DMS53 (cell line): Measurements from ENCODE around the gene PRKAR1B.
"Not testable (repeated sequence)": the region's sequence is repeated elsewhere in the genome, so short reads cannot be mapped to it uniquely, and the experiment has no call there.

Experiments
- DNase-seq: peaks from one replicate; lab custom pipeline; 2025; lab: John Stamatoyannopoulos, UW

Gene PRKAR1B

DNA sequence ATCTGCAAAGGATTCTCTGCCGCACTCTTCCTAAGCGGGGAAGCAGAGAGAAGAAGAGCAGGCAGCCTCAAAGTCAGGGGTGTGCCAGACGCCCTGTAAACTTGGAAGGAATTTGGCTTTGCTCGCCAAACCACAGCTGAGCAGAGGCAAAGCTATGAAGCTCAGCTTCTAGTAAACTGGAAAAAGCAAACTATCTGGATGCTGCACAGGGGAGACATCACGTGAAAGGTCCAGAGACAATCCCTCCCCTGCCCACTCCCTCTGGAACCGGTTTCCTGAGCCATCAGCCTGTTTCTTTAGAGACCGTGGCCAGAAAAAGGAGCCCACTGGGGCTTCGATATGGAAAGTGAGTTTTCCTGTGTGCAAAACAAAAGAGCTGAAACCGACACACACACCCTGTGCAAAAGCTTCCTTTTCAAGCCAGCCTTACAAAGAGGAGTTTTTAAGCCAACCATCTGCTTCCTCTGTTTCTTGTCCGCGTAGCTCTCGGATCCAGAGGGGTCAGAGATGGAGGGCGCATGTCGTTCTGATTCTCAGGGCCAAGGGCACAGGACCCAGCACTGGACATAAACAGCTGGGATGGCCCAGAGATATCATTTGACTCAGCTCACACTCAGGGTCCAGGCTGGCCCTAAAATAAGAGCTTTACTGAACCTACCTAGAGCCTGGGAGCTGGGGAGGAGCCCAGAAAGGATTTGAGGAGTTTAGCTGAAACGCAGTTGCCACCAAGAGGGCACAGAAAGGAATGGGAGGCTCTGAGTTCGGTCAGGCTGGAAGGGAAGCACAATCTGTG, 58.7 kb downstream of the PRKAR1B start:
- DNase-seq, result no peak

DNA sequence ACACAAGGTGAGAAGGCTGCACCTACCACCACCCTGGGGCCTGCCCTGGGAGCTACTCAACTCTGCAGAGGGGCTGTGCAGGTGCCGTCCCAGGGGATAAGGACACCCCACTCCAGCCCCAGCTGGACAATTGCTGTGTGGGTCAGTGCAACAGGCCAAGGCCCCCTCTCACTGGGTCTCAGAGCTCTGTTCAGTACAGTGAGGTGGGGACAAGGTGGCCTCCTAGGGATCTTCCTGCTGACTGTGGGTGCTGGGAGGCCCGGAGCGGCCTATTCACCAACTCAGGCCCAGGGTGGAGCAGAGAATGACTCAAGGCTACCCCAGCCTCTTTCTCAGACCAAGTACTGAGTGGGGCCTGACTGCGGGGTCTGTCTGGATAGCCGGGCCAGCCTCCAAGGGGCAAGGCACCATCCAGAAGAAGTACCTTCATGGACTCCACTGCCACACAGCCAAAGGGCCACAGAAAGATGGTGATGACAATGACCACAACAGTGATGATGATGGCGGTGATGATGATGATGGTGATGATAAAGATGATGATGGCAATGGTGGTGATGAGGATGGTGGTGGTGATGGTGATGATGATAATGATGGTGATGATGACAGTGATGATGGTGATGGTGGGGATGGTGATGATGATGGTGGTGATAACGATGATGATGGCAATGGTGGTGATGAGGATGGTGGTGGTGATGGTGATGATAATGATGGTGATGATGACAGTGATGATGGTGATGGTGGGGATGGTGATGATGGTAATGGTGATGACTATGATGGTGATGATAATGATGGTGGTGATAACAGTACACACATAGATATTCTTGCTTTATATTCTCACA, 60.4 kb downstream of the PRKAR1B start:
- DNase-seq, result no peak

DNA sequence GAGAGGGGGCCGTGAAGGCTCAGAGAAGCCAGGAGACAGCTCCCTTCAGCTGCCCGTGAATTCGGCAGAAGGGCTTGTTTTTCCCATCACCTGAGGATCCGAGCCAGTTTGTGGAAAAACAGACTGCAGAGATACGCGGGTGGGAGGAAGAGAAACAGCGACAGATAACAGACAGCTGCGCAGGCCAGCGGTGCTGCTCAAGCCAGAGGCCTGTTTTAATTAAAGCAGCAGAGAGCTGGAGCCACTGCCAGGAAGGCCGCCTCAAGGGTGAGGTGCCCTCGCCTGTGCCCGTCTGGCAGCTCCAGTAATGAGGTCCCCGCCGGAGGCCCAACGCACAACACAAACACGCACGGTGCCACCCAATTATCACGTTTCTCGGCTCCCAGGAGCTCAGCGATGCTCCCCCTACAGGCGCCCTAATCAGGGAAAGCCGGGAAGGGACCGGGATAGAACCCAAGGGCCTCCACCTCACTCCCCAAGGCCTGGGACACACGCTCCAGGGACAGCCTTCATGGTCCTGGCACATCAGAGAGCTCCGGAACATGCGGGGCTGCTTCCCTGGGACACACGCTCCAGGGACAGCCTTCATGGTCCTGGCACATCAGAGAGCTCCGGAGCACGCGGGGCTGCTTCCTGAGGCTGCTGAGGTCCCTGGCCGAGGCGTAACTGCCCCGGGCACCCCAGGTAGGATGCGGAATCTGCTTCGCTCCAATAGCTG, 61.2 kb downstream of the PRKAR1B start:
- DNase-seq, result no peak

DNA sequence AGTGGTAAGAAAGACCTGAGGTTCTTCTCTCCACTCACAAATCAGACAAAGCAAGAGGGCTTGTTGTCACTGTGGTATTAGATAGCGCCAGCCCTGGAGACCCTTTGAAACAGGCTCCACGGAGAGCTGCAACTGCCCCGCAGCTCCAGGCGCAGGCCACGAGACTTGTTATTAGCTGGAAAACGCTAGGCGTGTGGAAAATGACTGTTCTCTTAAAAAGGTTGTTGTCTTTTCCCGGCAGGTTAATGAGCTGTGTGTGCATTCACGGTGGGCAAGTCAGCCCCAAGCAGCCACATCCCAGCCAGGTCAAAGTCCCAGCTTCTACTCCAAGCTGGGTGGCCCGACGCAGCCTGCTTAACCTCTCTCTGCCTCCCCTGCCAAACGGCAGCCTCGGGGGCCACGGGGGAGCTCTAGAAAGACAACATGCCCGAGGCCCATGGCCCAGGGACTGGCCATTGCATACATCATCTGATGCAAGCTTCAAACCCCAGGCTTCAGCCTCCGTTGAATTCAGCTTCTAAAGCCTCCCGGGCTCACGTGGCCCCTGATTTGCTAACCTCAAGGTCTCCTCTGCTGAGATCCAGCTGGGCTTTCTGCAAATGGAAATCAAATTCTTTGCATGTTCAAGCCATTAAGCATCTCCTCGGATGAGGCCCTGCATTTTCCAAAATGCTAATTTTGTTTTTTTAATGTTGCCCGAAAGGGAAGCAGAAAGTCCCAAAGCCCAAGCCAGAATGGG, 61.9 kb downstream of the PRKAR1B start:
- no peak for DNase-seq

DNA sequence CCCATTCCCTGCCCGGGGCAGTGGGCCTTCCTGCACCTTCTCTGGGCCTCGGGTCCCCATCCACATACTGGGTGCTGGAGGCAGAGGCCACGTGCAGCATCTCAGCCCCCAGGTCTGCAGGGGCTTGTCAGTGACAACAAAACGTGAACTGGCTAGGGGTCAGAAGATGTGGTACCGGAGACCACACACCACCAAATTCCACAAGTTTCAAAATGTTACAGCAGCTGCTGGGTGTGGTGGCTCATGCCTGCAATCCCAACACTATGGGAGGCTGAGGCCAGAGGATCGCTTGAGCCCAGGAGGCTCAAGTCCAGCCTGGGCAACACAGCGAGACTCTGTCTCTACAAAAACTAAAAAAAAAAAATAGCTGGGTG, 62.7 kb downstream of the PRKAR1B start:
- DNase-seq, result no peak

DNA sequence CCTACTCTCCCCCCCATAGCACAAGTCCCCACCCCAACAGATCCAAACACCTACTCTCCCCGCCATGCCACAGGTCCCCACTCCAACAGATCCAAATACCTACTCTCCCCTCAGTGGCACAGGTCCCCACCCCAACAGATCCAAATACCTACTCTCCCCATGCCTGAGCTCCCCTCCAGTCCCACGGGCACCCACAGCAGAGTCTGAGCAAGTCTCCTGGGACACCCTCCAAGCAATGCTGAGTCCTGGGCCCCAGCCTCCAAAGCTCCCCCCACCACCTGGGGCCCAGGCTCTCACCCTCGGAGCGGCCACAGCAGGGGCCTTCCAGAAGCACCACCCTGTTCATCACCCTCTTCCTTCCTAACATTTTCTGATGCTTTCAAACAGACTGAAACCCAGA, 64.5 kb downstream of the PRKAR1B start:
- DNase-seq, result no peak

DNA sequence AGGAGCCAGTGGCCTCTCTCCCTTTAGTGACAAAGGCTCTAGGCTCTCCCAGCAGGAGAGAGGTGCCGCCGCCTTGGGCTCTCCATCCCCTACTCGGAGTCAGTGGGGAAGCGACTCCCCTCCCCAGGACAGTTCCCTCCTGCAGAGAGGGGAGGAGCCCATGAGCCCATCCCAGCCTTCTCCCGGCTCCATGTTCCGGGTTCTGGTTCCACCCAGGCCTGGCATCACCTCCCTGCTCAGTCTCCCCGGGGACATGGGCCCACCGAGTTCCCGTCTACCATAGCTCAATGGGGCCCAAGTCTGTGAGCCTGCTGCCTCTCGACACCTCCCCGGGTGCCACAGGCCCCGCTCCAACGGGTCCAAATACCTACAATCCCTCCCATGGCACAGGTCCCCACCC, 67.1 kb downstream of the PRKAR1B start:
- DNase-seq, result no peak

DNA sequence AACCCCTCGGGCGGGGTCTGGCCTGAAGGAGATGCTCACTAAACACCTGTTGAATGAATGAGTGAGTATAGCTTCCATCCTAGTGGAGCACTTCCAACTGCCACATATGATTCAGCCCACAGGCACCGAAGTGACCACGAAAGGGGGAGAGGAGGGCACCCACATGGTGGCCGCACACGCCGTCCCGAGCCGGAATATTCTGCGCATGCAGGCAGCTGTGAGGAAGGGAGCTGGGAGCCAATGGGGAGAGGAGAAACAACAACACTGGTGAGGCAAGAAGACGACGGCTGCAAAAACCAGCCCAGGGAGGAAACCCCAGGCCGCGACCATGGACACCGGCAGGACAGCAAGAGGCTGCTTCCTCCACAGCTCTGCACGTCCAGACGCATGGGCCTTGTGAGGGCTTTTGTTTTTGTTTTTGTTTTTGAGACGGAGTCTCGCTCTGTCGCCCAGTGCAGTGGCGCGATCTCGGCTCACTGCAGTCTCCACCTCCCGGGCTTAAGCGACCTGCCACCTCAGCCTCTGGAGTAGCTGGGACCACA, 67.7 kb downstream of the PRKAR1B start:
- DNase-seq, result no peak

DNA sequence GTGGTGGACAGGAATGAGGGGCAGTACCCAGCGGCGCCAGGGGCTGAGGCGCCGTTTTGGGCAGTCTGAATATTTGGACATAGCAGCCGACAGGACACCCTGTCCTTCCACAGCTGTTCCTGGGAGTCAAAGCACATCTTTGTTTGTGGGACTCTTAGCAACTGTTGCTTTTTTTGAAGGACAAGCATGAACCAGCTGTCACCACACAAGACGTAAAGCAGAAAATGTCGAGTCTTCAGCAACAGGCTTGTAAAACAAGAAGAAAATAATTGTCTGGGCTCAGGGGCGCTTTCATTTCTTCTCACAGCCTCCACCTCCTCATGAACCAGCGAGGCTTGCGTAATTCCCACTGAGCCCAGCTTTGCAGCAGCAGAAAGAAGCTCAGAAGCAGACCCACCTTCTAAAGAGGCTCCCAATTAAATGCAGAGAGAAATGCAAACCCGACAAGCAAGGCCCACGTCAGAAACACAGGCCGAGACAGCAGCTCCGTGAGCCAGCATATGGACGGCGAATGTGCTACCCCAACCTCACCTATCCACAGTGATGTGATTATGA, 69.4 kb downstream of the PRKAR1B start:
- DNase-seq, result peak; percentile 29

DNA sequence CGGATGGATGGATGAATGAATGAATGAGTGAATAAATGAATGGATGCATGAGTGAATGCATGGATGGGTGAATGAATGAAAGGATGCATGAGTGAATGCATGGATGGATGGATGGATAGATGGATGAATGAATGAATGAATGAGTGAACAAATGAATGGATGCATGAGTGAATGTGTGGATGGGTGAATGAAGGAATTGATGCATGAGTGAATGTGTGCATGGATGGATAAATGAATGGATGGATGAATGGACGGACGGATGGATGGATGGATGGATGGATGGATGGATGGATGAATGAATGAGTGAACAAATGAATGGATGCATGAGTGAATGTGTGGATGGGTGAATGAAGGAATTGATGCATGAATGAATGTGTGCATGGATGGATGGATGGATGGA, 70.1 kb downstream of the PRKAR1B start:
- DNase-seq, result not testable (repeated sequence)

DNA sequence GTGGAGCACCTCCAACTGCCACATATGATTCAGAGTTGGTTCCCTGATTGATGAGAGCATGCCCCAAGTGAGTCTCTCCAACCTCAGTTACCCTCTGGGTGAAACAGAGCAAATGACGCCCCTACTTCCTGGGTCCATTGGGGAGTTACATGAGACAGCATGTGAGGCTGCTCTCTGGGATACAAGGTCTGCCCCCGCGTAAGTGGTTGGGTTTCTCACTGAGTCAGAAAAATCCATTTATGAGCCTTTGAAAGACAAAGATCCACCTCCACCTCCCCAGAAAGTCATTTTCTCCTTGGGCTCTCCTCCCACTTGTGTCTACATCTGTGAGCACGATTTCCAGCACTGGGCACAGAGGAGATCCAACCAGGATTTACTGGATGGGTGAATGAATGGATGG, 71.3 kb downstream of the PRKAR1B start:
- DNase-seq, result no peak

DNA sequence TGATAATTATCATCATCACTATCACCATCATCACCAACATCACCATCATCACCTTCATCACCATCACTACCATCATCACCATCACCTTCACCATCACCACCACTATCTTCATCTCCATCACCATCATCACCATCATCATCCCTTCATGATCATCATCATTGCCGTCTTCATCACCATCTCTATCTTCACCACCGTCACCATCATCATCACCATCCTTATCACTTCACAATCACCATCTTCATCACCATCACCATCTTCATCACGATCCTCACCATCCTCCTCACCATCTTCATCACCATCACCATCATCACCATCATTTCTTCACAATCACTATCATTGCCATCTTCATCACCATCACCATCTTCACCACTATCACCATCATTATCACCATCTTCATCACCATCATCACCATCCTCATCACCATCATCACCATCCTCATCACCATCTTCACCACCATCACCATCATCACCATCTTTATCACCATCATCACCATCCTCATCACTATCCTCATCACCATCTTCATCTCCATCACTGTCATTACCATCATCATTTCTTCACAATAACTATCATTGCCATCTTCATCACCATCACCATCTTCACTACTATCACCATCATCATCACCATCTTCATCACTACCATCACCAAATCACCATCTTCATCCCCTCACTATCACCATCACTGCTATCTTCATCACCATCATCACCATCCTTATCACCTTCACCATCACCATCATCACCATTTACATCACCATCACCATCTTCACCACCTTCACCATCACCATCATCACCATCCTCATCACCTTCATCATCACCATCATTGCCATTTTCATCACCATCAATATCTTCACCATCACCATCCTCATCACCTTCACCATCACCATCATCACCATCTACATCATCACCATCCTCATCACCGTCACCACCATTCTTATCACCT, 73.0 kb downstream of the PRKAR1B start:
- DNase-seq, result no peak

DNA sequence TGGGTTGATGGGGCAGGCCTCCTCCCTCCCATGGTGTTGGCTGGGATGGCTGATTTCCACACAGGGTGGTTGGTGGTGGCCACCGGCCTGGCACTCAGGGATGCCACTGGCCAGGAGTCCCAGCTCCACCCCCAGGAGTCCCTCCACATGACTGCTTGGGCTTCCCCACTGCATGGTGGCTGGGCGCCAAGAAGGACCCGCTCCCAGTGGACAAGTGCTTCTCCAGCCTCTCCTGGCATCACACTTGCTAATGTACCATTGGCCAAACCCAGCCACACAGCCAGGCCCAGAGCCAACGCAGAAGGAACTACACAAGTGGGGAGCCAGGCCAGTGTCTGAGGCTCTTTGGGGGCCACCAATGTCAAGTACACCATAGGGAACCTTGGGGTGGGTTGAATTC, 74.2 kb downstream of the PRKAR1B start:
- DNase-seq, result no peak

DNA sequence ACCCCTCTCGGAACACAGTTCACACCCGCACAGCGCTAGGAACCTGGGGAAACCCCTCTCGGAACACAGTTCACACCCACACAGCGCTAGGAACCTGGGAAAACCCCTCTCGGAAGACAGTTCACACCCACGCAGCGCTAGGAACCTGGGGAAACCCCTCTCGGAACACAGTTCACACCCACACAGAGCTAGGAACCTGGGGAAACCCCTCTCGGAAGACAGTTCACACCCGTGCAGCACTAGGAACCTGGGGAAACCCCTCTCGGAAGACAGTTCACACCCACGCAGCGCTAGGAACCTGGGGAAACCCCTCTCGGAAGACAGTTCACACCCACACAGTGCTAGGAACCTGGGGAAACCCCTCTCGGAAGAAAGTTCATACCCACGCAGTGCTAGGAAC, 74.9 kb downstream of the PRKAR1B start:
- DNase-seq, result not testable (repeated sequence)

DNA sequence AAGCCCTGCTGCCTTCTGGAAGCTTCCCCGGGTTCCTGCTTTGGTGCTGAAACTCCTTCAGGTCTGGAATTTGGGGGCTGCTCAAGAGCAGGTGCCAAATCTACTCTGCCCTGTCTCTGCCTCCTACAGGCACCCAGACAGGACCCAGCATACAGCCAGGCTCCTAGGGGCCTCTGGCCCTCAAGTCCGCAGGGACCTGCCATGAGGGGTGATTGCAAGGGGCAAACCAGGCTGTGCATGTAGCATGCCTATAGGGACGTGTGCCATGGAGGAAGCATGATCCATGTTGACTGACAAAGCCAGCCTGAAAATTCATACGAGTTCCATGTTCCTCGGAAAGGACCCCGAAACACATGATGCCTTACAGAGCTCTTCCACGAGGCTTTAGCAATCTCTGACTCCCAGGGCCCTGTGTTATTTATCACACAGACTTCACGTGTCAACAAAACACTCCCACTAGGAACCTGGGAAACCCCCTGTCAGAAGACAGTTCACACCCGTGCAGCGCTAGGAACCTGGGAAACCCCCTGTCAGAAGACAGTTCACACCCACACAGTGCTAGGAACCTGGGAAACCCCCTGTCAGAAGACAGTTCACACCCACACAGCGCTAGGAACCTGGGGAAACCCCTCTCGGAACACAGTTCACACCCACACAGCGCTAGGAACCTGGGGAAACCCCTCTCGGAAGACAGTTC, 75.9 kb downstream of the PRKAR1B start:
- DNase-seq, result no peak

DNA sequence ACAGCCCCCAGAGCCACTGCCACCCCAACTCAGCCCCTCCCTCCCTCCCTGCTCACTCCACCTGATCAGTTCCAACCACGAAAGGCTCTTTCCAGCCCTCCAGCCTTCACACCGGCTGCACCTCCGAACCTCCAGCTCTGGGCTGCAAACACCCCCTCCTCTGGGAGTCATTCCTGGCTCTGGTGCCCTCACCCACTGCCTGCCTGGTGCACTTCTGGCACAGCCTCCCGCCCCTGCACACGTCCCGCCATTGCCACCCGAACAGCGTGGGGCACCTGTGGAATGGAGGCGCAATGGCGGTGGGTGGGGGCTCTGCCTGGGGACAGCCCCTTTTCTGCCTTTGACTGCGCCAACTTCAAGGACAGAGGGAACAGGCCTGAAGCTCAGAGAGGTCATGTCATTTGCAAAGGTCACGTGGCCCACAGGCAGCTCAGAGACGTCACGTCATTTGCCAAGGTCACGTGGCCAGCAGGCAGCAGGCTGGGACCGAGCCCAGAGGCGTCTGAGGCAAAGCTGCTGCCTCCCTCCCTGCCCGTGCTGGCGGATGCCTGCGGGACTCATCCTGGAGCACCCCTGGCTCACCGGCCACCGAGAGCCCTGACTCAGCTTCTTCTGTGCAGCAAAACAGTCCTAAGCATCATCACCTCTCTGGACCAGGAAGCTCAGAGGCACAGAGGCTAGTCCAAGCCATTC, 76.6 kb downstream of the PRKAR1B start:
- DNase-seq, result no peak

DNA sequence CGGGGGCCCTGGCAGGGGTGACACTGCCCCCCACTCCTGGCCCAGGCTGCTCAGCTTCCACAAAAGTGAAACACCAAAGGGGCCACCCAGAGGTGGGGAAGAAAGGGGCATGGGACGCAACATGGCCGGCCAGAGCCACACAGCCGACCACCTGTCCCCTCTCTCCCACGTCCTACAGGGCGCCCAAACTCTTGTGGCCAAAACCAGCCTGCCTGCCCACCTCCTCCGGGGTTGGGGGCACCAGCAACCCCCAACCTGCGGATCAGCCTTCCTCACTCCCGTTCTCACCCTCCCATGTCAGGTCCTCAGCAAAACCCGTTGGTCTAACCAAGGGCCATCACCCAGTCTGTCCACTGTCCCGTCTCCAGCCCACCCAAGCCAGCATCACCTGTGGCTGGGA, 80.1 kb downstream of the PRKAR1B start:
- no peak for DNase-seq

DNA sequence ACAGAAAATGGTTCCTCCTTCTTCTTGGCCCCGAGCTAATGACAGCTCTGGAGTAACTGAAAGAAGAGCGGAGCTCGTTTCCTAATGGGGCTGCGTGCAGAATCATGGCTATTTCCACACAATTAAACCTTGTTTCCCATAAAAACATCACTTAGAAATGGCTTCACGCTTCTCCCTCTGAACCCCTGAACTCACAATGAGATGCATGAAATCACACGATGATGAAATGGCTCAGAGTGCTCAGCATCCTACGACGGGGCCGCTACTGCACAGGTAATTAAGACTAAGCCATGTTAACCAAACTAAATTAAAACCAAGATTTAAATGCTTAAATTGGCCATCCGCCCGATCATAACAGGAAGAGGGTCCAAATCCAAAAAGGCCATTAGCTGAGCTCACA, 80.6 kb downstream of the PRKAR1B start:
- no peak for DNase-seq

DNA sequence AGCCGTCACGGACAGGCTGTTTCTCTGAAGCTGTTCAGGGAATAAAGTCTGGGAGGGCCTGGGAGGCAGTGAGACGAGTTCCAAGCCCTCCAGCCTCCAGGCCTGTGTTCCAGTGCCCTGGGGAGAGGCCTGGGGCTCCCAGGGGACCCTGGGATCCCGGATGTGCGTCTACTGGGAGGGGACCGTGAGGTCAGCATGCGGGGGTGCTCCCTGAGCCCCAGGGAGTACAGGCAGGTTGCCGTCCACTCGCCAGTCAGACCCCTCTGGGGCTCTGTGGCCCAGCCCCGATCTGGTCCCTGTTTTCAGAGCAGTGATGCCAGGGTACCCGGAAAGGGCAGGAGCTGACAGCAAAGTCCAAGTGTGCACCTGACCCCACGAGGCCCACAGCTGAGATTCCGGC, 81.5 kb downstream of the PRKAR1B start:
- no peak for DNase-seq
